Esophagus muscularis mucosa (tissue), 4 donors: ENCODE data around the gene PITPNM3. TPM values are rescaled to one million over a fixed set of nuclear protein-coding genes. Genes with fewer than 3 reads are reported as not detected.

Experiments used
- DNase-seq: peaks from one replicate; pipeline ENCODE4 v3.0.0-alpha.2; 2017; ENCODE audit errors: extremely low spot score
- H3K27ac ChIP-seq, 4 donors: fragments of 200-600 bp; sonication (generic); replicated peaks in 1 of 4; 1 replicate in 3 of 4; 2 replicates in 1 of 4; pipeline ENCODE4 v1.5.1; 2016 to 2019; ENCODE audit warnings: mild to moderate bottlenecking in 1 of 4
- H3K27me3 ChIP-seq, 4 donors: fragments of 200-600 bp; sonication (generic); one replicate each; pipeline versions ENCODE4 v1.5.1 to v1.6.0; 2016 to 2019
- H3K36me3 ChIP-seq, 4 donors: fragments of 200-600 bp; sonication (generic); one replicate each; pipeline ENCODE4 v1.5.1; 2016 to 2019
- H3K4me1 ChIP-seq, 4 donors: fragments of 200-600 bp; sonication (generic); one replicate each; pipeline ENCODE4 v1.5.1; 2016 to 2019
- H3K4me3 ChIP-seq, 4 donors: fragments of 200-600 bp; sonication (generic); 1 replicate in 2 of 4; 2 replicates in 2 of 4; pipeline ENCODE4 v1.5.1; 2016 to 2019; ENCODE audit warnings: mild to moderate bottlenecking in 4 of 4, moderate library complexity in 1 of 4
- H3K9me3 ChIP-seq, 4 donors: fragments of 200-600 bp; sonication (generic); 1 replicate in 3 of 4; 2 replicates in 1 of 4; pipeline ENCODE4 v1.5.1; 2016 to 2019
- EP300 ChIP-seq: sonication (generic); formaldehyde crosslinking; IDR thresholded peaks from one replicate; pipeline ENCODE4 v1.6.1; 2017; ENCODE audit warnings: antibody characterized with exemption
- POLR2A ChIP-seq: fragments of 450-650 bp; IDR thresholded peaks from one replicate; pipeline ENCODE4 v1.6.1; 2017; ENCODE audit warnings: antibody characterized with exemption, moderate library complexity, mild to moderate bottlenecking, low read depth
- POLR2AphosphoS5 ChIP-seq, 2 donors: sonication (generic); formaldehyde crosslinking; IDR thresholded peaks; one replicate each; pipeline ENCODE4 v1.6.1; 2017; ENCODE audit warnings: antibody characterized with exemption in 2 of 2
- WGBS: methylation state at CpG from one replicate; pipeline ENCODE4 v1.1.5; 2018; 5-methylcytosine and 5-hydroxymethylcytosine counted together
- intact Hi-C: fragments of 100-400 bp; cut with DNase I; formaldehyde crosslinking; loops from one replicate; pipeline ENCODE4 v1.15.1; 2023
- total RNA-seq, 4 donors: library from RNA; depleted of rRNA; stranded (reverse); fragments of >200 nt; gene quantifications; one replicate each; pipeline versions ENCODE4 v1.1.0 to v1.2.1, GENCODE V29; 2016
- TF ChIP-seq, protein P1 (sequence below), 3 experiments: fragments of 200-600 bp in 2 of 3; fragments of 450-650 bp in 1 of 3; sonication (generic) in 2 of 3; IDR thresholded peaks; one replicate each; pipeline ENCODE4 v1.5.1; 2017 to 2019; ENCODE audit warnings: antibody characterized with exemption in 3 of 3, mild to moderate bottlenecking in 2 of 3, moderate library complexity in 1 of 3

PITPNM3 gene
- total RNA-seq, 4 donors from 2014 or later = 46.5 to 93.2 (median 68.9) TPM

DNA sequence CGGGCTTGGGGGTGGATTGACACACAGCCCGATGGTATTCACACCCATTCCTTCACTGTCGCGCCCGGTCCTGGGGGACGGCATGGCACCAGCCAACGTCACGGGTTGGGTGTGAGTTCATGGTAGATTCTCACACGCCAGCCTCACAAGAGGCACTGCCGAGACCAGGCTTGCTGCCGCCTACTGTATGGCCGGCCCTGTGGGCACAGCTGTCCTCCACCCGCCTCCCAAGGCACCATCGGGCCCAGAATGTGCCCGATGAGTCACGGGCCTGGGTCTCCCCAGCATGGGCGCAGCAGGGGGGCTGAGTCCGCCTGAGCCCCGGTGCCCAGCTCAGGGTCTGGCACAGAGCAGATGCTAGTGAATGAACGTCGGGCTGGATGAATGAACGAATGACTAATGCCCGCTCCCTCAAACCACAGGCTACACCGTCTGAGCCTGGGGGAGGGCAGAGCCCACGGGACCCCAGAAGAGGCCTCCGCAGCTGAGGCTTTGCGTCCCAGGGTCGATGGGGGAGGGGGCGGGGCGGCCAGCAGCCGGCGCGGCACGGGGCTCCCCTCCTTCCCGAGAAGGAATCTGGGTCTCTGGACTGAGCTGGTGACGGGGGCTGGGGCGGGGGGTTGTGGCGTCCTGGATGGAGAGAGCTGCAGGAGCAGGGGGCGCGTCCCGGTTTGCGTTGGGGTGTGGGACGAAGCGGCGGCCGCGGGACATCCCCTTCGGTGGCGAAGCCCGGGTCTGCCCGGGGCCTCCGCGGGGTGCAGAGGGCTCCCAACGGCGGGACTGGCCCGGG lies 829 bp downstream of the PITPNM3 start:
- H3K27ac ChIP-seq = peak overlapping the region; percentile 88 to 92 (median 90)
- peak overlapping the region; percentile 65 to 87 (median 77) for H3K4me3 ChIP-seq
- H3K4me1 ChIP-seq = peaks cover 11 to 73% (median 62%) of the 10 kb centered on the region in 4 donors
- intact Hi-C loops = loop anchor here (5.0 kb wide), 1 partner anchor 83 kb away; no protein-coding TSS in a partner anchor
- H3K9me3 ChIP-seq = no peaks in the 10 kb centered on the region
- TF ChIP-seq, protein P1, sequence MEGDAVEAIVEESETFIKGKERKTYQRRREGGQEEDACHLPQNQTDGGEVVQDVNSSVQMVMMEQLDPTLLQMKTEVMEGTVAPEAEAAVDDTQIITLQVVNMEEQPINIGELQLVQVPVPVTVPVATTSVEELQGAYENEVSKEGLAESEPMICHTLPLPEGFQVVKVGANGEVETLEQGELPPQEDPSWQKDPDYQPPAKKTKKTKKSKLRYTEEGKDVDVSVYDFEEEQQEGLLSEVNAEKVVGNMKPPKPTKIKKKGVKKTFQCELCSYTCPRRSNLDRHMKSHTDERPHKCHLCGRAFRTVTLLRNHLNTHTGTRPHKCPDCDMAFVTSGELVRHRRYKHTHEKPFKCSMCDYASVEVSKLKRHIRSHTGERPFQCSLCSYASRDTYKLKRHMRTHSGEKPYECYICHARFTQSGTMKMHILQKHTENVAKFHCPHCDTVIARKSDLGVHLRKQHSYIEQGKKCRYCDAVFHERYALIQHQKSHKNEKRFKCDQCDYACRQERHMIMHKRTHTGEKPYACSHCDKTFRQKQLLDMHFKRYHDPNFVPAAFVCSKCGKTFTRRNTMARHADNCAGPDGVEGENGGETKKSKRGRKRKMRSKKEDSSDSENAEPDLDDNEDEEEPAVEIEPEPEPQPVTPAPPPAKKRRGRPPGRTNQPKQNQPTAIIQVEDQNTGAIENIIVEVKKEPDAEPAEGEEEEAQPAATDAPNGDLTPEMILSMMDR (IDR thresholded peaks at IDR 0.05) = no peak
- TF ChIP-seq POLR2AphosphoS5 (IDR thresholded peaks at IDR 0.05) = peak; percentile 49 to 67
- peaks cover 0 to 11% (median 0%) of the 10 kb centered on the region in 4 donors for H3K27me3 ChIP-seq
- no peaks in the 10 kb centered on the region for H3K36me3 ChIP-seq
- no peak for DNase-seq
- 10% methylated on average over 4 of the region's 56 CpGs for WGBS

DNA sequence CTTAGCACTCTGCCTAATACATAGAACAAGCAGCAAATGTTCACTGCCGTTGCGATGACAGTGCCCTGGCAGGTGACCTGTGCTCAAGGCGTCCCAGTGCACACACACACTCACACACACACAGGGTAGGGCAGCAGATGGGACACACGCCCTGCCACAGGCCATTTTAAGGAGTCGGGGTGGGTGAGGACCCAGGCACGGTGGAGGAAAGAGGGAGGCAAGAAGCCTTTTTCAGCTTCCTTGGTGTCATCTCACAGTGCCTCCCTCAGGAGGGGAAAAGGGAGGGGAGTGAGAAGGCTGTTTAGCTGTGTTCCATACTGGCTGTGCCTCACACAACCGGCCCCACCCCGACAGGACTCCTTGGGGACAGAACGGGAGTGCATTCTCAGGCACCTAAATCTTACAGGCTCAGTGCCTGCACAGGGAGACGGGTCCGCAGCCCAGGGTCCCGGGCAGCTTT lies 1.5 kb downstream of the PITPNM3 start:
- peaks cover 11 to 79% (median 68%) of the 10 kb centered on the region in 4 donors for H3K4me1 ChIP-seq
- intact Hi-C loops = loop anchor here (5.0 kb wide), 1 partner anchor 83 kb away; no protein-coding TSS in a partner anchor

DNA sequence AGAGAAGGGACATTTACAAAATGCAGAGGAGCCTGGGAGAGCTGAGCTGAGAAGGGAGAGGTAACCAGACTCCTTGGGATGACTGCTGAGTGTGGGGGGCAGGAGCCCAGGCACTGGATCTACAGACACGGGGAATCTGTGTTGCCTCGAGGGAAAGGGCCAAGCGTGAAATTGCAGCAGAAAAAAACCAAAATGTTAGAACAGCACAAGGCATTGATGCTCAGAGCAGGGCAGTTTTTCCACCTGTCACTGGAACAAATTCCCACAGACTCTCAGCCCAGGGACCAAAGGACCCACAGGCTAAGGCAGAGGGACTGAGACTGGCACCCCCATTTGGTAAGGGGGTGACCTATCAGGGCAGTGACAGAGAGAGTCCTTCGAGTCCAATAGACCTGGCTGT lies 2.0 kb downstream of the PITPNM3 start:
- TF ChIP-seq POLR2A = no peak
- TF ChIP-seq, protein P1 (IDR thresholded peaks at IDR 0.05) = no peak
- no peak for TF ChIP-seq EP300
- TF ChIP-seq POLR2AphosphoS5 (IDR thresholded peaks at IDR 0.05) = no peak
- no peak for DNase-seq
- Histone ChIP-seq H3K9me3 (no peaks in the 10 kb centered on the region), H3K27me3 (peaks cover 0 to 11% (median 0%) of the 10 kb centered on the region in 4 donors), H3K36me3 (no peaks in the 10 kb centered on the region), H3K4me3 (peak overlapping the region; percentile 65 to 87 (median 77)), H3K27ac (peak overlapping the region; percentile 88 to 92 (median 90)), H3K4me1 (peaks cover 11 to 85% (median 74%) of the 10 kb centered on the region in 4 donors)
- intact Hi-C loops = no loop called here
- 59% methylated on average over 4 of the region's 4 CpGs for WGBS

More for the DNA sequence above, 1.5 kb downstream of the PITPNM3 start:
- H3K36me3 ChIP-seq = no peaks in the 10 kb centered on the region
- WGBS = 10% methylated on average over 4 of the region's 12 CpGs
- H3K27me3 ChIP-seq = peaks cover 0 to 11% (median 0%) of the 10 kb centered on the region in 4 donors
- H3K4me3 ChIP-seq = peak overlapping the region; percentile 65 to 87 (median 77)
- DNase-seq = no peak
- H3K27ac ChIP-seq = peak overlapping the region; percentile 88 to 92 (median 90)
- no peaks in the 10 kb centered on the region for H3K9me3 ChIP-seq
- TF ChIP-seq, protein P1 (IDR thresholded peaks at IDR 0.05) = no peak
- TF ChIP-seq POLR2AphosphoS5 (IDR thresholded peaks at IDR 0.05) (peak in 1 of 2 donors; percentile 4), EP300 (no peak), POLR2A (no peak)

GRCh38 chr17:6551869-6552531 lies 4.4 kb downstream of the PITPNM3 start:
- intact Hi-C loops = no loop called here
- WGBS = 53% methylated on average over 11 of the region's 11 CpGs
- peak overlapping the region; percentile 88 to 92 (median 90) for H3K27ac ChIP-seq
- H3K27me3 ChIP-seq = peaks cover 0 to 11% (median 0%) of the 10 kb centered on the region in 4 donors
- H3K4me1 ChIP-seq = peaks cover 22 to 94% (median 92%) of the 10 kb centered on the region in 4 donors
- TF ChIP-seq POLR2AphosphoS5 (IDR thresholded peaks at IDR 0.05) = peak in 1 of 2 donors; percentile 70
- TF ChIP-seq POLR2A = no peak
- no peaks in the 10 kb centered on the region for H3K36me3 ChIP-seq
- H3K4me3 ChIP-seq = peak overlapping the region in 2 of 4 donors; percentile 16 to 18
- H3K9me3 ChIP-seq = no peaks in the 10 kb centered on the region
- DNase-seq = no peak

- peaks cover 22 to 95% (median 93%) of the 10 kb centered on the region in 4 donors for H3K4me1 ChIP-seq
- WGBS = 52% methylated on average over 5 of the region's 5 CpGs
- peak overlapping the region; percentile 88 to 92 (median 90) for H3K27ac ChIP-seq
- no peaks in the 10 kb centered on the region for H3K36me3 ChIP-seq
- no peak overlapping the region for H3K4me3 ChIP-seq
- intact Hi-C loops = no loop called here
- H3K9me3 ChIP-seq = no peaks in the 10 kb centered on the region
- TF ChIP-seq POLR2A (no peak), EP300 (no peak), POLR2AphosphoS5 (IDR thresholded peaks at IDR 0.05) (no peak)
- TF ChIP-seq, protein P1 (IDR thresholded peaks at IDR 0.05) = no peak
- peaks cover 0 to 11% (median 0%) of the 10 kb centered on the region in 4 donors for H3K27me3 ChIP-seq
- no peak for DNase-seq
Observed at GRCh38 chr17:6551356-6551755, 5.0 kb downstream of the PITPNM3 start.
